Liver (tissue), 9 donors: ENCODE measurements around the gene INHBB. TPM values are rescaled to one million over a fixed set of nuclear protein-coding genes. Genes with fewer than 3 reads are reported as not detected.

Source experiments
- DNase-seq: peaks from one replicate; pipeline ENCODE4 v3.0.0-alpha.2; 2017; ENCODE audit warnings: low spot score
- H3K27ac ChIP-seq, 2 donors: one replicate each; pipeline ENCODE4 v1.7.0; 2013; ENCODE audit warnings: inconsistent platforms in 2 of 2, low read length in 2 of 2, control low read depth in 1 of 2, low read depth in 1 of 2, mild to moderate bottlenecking in 1 of 2
- H3K27me3 ChIP-seq, 4 donors: one replicate each; pipeline versions ENCODE4 v1.6.1 to v1.7.0; 2013; ENCODE audit warnings: low read length in 3 of 4, inconsistent platforms in 1 of 4, mild to moderate bottlenecking in 1 of 4, moderate library complexity in 1 of 4; ENCODE audit not compliant: control insufficient read depth in 4 of 4, insufficient read depth in 4 of 4
- H3K36me3 ChIP-seq, 4 donors: one replicate each; pipeline versions ENCODE4 v1.6.1 to v1.7.0; 2013; ENCODE audit warnings: low read length in 3 of 4, mild to moderate bottlenecking in 3 of 4, low read depth in 1 of 4, moderate library complexity in 1 of 4; ENCODE audit not compliant: control insufficient read depth in 4 of 4, insufficient read depth in 3 of 4
- H3K4me1 ChIP-seq, 4 donors: one replicate each; pipeline versions ENCODE4 v1.6.1 to v1.7.0; 2013; ENCODE audit warnings: low read length in 3 of 4, mild to moderate bottlenecking in 3 of 4, moderate library complexity in 1 of 4; ENCODE audit not compliant: control insufficient read depth in 4 of 4, insufficient read depth in 4 of 4
- H3K4me3 ChIP-seq, 3 donors: one replicate each; pipeline versions ENCODE4 v1.6.1 to v1.7.0; 2013; ENCODE audit warnings: low read length in 3 of 3, control low read depth in 1 of 3, low read depth in 1 of 3, mild to moderate bottlenecking in 1 of 3
- H3K9ac ChIP-seq, 2 donors: one replicate each; pipeline ENCODE4 v1.7.0; 2013; ENCODE audit warnings: low read length in 2 of 2, mild to moderate bottlenecking in 2 of 2, moderate library complexity in 2 of 2, control low read depth in 1 of 2, low read depth in 1 of 2
- H3K9me3 ChIP-seq, 4 donors: one replicate each; pipeline versions ENCODE4 v1.6.1 to v1.7.0; 2013; ENCODE audit warnings: low read length in 3 of 4; ENCODE audit not compliant: control insufficient read depth in 4 of 4
- ATF3 ChIP-seq: IDR thresholded peaks from 2 replicates; pipeline ENCODE4 v1.6.1; 2016; ENCODE audit warnings: antibody characterized with exemption
- CTCF ChIP-seq: fragments of 150-350 bp; IDR thresholded peaks from 2 replicates; pipeline ENCODE4 v1.5.1; 2017; ENCODE audit warnings: improper control_type of control experiment, low read depth, low read length; ENCODE audit not compliant: missing input control
- FOXA1 ChIP-seq: IDR thresholded peaks from 2 replicates; pipeline ENCODE4 v1.6.1; 2016; ENCODE audit warnings: antibody characterized with exemption
- FOXA2 ChIP-seq: IDR thresholded peaks from 2 replicates; pipeline ENCODE4 v1.6.1; 2016; ENCODE audit warnings: antibody characterized with exemption
- GABPA ChIP-seq, 2 donors: IDR thresholded peaks in 1 of 2; conservative IDR thresholded peaks in 1 of 2; 2 replicates each; pipeline ENCODE4 v1.6.1; 2016; ENCODE audit warnings: antibody characterized with exemption in 2 of 2, mild to moderate bottlenecking in 1 of 2, moderate library complexity in 1 of 2
- HNF4G ChIP-seq: IDR thresholded peaks from 2 replicates; pipeline ENCODE4 v1.6.1; 2016; ENCODE audit warnings: antibody characterized with exemption
- JUND ChIP-seq, 2 donors: IDR thresholded peaks; 2 replicates each; pipeline ENCODE4 v1.6.1; 2016; ENCODE audit warnings: antibody characterized with exemption in 2 of 2
- MAX ChIP-seq: IDR thresholded peaks from 2 replicates; pipeline ENCODE4 v1.6.1; 2016; ENCODE audit warnings: antibody characterized with exemption
- NR2F2 ChIP-seq: IDR thresholded peaks from 2 replicates; pipeline ENCODE4 v1.6.1; 2016; ENCODE audit warnings: antibody characterized with exemption
- RAD21 ChIP-seq, 2 donors: IDR thresholded peaks; 2 replicates each; pipeline ENCODE4 v1.6.1; 2016; ENCODE audit warnings: antibody characterized with exemption in 2 of 2, mild to moderate bottlenecking in 2 of 2
- REST ChIP-seq: IDR thresholded peaks from 2 replicates; pipeline ENCODE4 v1.6.1; 2016; ENCODE audit warnings: antibody characterized with exemption, mild to moderate bottlenecking
- RXRA ChIP-seq, 2 donors: IDR thresholded peaks; 2 replicates each; pipeline ENCODE4 v1.6.1; 2017 to 2018; ENCODE audit warnings: antibody characterized with exemption in 2 of 2, mild to moderate bottlenecking in 1 of 2
- SP1 ChIP-seq: IDR thresholded peaks from 2 replicates; pipeline ENCODE4 v1.6.1; 2018; ENCODE audit warnings: antibody characterized with exemption, mild to moderate bottlenecking
- TAF1 ChIP-seq: conservative IDR thresholded peaks from 2 replicates; pipeline ENCODE4 v1.6.1; 2016; ENCODE audit warnings: antibody characterized with exemption, mild to moderate bottlenecking
- WGBS: extraction: QIAGEN DNeasy Blood & Tissue Kit; methylation state at CpG from one replicate; pipeline ENCODE4 v1.1.7; 2013; 5-methylcytosine and 5-hydroxymethylcytosine counted together
- polyA plus RNA-seq, 2 donors: library from polyadenylated mRNA; stranded (reverse) in 1 of 2; unstranded in 1 of 2; fragments of 200-250 nt in 1 of 2; fragments of >200 nt in 1 of 2; fragmentation: Nextera tagmentation in 1 of 2; extraction: Ambion mirVana in 1 of 2; gene quantifications; one replicate each; pipeline versions ENCODE4 v1.2.1 to v1.2.3, GENCODE V29; 2013 to 2015
- total RNA-seq, 2 donors: library from RNA; depleted of rRNA; stranded (reverse); fragments of >200 nt; gene quantifications; one replicate each; pipeline ENCODE4 v1.2.3, GENCODE V29; 2014
- donor health status: healthy.
- donor health status: healthy.
- donor health status: healthy.
- donor health status: healthy.
- donor health status: healthy.

INHBB gene
- total and polyA plus RNA-seq, 4 donors, result 0.36 to 7.4 (median 2.1) TPM

- DNase-seq, result peak; percentile 23
- H3K4me3 ChIP-seq, result no peak overlapping the region
- H3K27ac ChIP-seq, result no peak overlapping the region
- no peaks in the 10 kb centered on the region for H3K9me3 ChIP-seq
- H3K4me1 ChIP-seq, result no peaks in the 10 kb centered on the region
- TF ChIP-seq FOXA2 (no peak), RXRA (IDR thresholded peaks at IDR 0.05) (no peak), GABPA (IDR thresholded peaks at IDR 0.05 in 1 of 2, conservative IDR thresholded peaks at IDR 0.05 in 1 of 2) (no peak), HNF4G (no peak), ATF3 (no peak), JUND (IDR thresholded peaks at IDR 0.05) (no peak), REST (no peak)
- H3K9ac ChIP-seq, result no peak overlapping the region
- H3K36me3 ChIP-seq, result no peaks in the 10 kb centered on the region
- H3K27me3 ChIP-seq, result no peaks in the 10 kb centered on the region
- 93% methylated on average over 16 of the region's 16 CpGs for WGBS
These were observed 46.2 kb downstream of the INHBB start for GRCh38 chr2:120391911-120392665.

- DNase-seq, result peak; percentile 6
- H3K36me3 ChIP-seq, result no peaks in the 10 kb centered on the region
- no peak for TF ChIP-seq CTCF
- no peak for TF ChIP-seq GABPA (IDR thresholded peaks at IDR 0.05 in 1 of 2, conservative IDR thresholded peaks at IDR 0.05 in 1 of 2)
- TF ChIP-seq FOXA1, result no peak
- no peak overlapping the region for H3K27ac ChIP-seq
- no peaks in the 10 kb centered on the region for H3K9me3 ChIP-seq
- no peak overlapping the region for H3K9ac ChIP-seq
- H3K27me3 ChIP-seq, result no peaks in the 10 kb centered on the region
- H3K4me3 ChIP-seq, result no peak overlapping the region
- 91% methylated on average over 1 of the region's 1 CpG for WGBS
- no peaks in the 10 kb centered on the region for H3K4me1 ChIP-seq
These were observed 47.0 kb downstream of the INHBB start for GRCh38 chr2:120392923-120393322.

- no peaks in the 10 kb centered on the region for H3K27me3 ChIP-seq
- DNase-seq, result peak; percentile 14
- no peaks in the 10 kb centered on the region for H3K4me1 ChIP-seq
- H3K4me3 ChIP-seq, result no peak overlapping the region
- no peaks in the 10 kb centered on the region for H3K36me3 ChIP-seq
- no peak overlapping the region for H3K27ac ChIP-seq
- H3K9ac ChIP-seq, result no peak overlapping the region
- TF ChIP-seq GABPA (IDR thresholded peaks at IDR 0.05 in 1 of 2, conservative IDR thresholded peaks at IDR 0.05 in 1 of 2) (no peak), CTCF (no peak), RXRA (IDR thresholded peaks at IDR 0.05) (no peak), TAF1 (no peak), FOXA2 (no peak), JUND (IDR thresholded peaks at IDR 0.05) (no peak), ATF3 (no peak), SP1 (no peak), HNF4G (no peak), RAD21 (IDR thresholded peaks at IDR 0.05) (no peak), FOXA1 (no peak), NR2F2 (no peak), MAX (no peak)
- H3K9me3 ChIP-seq, result no peaks in the 10 kb centered on the region
- WGBS, result 91% methylated on average over 5 of the region's 5 CpGs
These were observed 47.5 kb downstream of the INHBB start for GRCh38 chr2:120393456-120393855.
